Activated CD8-positive, alpha-beta memory T cell treated with anti-CD3 and anti-CD28 coated beads, Interleukin-2, amount 50 U/mL, for 24 hours (primary cell): Measurements from ENCODE around the gene PWWP2A.
A peak's percentile ranks its signal among the peaks of the same experiment; 100 is the strongest.
"Not testable (repeated sequence)": the region's sequence is repeated elsewhere in the genome, so short reads cannot be mapped to it uniquely, and the experiment has no call there.

ENCODE experiments used
- DNase-seq: peaks from one replicate; pipeline ENCODE4 v3.0.0-alpha.2; 2020; ENCODE audit errors: extremely low read depth

Gene PWWP2A, protein sequence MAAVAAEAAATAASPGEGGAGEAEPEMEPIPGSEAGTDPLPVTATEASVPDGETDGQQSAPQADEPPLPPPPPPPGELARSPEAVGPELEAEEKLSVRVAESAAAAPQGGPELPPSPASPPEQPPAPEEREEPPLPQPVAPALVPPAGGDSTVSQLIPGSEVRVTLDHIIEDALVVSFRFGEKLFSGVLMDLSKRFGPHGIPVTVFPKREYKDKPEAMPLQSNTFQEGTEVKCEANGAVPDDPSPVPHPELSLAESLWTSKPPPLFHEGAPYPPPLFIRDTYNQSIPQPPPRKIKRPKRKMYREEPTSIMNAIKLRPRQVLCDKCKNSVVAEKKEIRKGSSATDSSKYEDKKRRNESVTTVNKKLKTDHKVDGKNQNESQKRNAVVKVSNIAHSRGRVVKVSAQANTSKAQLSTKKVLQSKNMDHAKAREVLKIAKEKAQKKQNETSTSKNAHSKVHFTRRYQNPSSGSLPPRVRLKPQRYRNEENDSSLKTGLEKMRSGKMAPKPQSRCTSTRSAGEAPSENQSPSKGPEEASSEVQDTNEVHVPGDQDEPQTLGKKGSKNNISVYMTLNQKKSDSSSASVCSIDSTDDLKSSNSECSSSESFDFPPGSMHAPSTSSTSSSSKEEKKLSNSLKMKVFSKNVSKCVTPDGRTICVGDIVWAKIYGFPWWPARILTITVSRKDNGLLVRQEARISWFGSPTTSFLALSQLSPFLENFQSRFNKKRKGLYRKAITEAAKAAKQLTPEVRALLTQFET

DNA sequence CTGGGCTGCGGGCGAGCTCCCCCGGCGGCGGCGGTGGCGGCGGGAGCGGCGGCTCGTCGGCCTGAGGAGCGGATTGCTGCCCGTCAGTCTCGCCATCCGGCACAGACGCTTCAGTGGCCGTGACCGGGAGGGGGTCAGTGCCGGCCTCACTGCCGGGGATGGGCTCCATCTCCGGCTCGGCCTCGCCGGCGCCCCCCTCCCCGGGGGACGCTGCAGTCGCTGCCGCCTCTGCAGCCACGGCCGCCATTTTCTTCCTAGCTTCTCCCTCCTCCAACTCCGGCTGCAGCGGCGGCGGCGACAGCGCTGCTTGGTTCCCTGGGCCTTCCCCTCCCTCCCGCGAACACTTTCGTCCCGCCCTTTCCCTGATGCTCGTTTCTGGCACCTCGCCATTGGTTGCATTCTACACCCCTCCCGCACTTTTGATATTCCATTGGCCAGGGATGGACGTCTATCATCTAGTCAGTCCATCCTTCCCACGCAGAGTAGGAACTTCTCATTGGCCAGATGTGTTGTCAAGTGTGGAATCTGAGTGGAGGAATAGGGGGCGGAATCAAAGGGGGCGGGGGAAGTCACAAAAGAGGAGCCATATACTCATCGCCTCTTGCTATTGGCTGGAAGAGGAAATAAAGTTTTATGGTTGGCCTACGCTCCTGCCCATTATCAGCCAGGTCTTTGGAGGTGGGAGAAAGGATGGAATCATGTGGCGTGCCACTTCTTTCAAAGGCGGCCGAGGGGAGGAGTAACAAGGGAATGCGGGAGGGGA is at the start of gene PWWP2A:
TSS of gene PWWP2A (minus strand) at position 309 of the 763 bp plus-strand sequence. CDS start at position 247, 62 bp downstream.
- DNase-seq, result peak; percentile 96

DNA sequence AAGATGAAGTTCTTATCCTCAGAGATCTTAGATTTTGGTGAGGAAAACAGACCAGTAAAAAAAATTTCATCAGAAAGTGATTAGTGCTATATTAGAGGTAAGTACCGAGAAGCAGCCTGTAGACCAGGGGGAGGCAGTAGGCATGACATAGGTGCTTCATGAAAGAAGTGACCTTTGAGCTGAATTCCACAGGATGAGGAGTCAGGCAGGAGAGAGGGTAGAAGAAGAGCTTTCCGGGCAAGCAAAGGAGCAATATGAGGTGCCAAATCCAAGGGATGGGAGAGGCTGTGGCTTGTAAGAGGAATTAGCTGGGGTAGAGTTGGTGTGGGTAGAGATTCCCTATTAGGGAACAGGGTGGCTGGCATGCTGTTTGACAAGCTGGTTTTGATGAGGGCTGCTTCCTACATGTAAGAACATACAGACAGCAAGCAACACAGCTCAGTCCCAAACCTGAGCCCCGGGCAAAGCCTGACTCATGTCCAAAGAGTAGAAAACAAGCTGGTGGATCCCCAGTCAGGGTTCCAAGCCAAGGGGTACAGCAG is 48.4 kb upstream of the PWWP2A start:
- no peak for DNase-seq

DNA sequence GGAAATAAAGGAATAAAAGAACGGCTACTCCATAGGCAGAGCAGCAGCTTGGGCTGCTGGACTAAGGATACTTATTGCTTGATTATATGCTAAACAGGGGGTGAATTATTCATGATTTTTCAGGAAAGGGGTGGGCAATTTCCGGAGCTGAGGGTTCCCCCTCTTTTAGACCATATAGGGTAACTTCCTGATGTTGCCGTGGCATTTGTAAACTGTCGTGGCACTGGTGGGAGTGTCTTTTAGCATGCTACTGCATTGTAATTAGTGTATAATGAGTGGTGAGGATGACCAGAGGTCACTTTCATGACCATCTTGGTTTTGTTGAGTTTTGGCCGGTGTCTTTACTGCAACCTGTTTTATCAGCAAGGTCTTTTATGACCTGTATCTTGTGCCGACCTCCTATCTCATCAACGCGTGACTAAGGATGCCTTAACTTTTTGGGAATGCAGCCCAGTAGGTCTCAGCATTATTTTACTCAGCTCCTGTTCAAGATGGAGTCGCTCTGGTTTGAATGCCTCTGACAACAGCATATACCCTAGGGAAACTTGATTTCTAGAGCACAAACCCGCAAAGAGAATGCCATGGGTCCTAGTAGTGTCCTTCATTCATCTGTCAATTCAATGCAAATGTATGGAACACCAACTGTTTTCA is 47.8 kb upstream of the PWWP2A start:
- DNase-seq, result no peak

DNA sequence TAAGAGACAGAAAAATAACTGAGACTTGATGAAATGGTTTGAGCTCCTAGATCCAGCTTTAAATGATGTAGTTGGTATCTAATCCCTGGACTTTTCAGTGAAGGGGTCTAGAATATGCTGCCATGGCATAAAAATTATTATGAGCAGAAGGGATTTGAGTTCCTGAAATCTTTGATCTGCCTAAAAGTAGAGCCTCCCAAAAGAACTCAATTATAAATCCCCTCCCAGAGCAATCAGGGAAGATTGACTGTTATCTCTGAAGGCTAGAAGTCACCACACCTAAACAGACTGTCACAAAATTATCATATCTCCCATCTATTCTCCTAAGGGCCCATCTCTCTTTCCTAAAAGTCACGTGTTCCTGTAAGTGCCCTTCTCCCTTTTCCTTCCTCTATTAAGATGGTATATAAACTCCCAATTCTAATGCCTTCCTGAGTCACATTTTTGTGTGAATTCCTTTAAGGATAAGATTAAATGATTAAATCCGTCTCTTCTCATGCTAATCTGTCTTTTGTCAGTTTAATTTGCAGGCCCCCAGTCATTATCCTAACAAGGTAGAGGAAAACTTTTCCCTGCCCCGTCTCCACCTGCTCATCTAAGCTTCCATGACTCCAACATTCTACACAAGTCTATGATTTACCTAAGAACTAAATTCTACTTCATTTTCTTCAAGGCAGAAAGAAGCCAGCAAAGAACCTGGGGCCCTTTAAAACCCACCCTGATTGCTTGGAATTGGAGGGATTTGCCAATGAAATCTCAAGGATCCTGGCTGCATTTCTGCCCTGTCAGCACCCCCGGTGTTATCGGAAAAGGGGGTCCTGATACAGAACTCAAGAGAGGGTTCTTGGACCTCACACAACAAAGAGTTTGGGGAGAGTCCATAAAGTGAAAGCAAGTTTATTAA is 47.1 kb upstream of the PWWP2A start:
- no peak for DNase-seq

DNA sequence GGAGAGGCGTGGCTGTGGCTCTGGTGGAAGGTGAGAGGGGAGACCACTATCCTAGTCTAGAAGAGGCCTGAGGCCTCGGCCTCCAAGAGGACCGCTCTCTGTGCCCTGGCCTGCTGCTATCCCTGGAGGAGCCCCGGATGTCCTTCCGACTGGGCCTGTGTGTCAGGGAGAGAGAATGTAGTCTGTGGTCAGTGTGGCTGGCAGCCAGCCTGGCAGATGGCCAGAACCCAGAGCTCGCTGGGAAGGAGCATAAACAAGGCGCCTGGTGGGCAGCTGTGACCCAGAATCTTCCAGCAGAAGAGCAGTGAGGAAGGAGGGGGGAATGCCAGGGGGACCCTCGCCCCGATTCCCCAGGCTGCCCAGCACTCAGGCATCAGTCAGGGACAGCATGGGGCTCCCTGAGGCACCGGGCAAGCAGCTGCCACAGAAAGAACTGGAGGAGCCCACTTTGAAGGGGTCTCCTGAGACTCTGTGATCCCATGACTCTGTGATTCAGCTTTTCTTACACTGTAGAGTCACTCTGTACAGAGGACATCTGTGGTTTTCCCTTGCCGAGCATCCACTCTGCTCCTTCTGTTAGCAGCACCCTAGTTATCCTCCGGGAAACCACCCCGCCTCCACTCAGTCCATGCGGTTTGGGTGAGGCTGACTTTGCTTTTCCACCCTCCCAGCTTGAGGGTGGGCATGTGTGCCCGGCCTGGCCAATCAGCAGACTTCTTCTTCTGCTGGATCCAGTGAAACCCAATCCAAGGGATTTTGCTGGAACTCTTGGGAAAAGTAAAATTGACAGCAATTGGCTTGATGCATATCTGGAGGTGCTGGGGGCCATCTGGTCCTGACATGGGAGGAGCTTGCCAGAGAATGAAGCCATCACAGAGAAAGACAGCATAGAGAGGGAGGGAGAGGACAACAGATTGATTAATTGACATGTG is 46.2 kb upstream of the PWWP2A start:
- DNase-seq, result no peak

DNA sequence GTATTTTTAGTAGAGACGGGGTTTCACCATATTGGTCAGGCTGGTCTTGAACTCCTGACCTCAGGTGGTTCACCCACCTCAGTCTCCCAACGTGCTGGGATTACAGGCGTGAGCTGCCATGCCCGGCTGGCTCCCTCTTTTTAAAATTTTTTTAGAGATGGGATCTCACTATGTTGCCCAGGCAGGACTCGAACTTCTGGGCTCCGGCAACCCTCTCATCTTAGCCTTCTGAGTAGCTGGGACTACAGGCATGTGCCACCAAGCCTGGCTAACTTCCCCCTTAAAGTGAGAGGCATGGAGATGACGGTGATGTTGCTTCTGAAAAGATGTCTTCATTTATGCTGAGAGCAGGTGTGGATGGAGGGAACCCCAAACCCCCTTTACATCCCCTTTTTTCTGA is 43.7 kb upstream of the PWWP2A start:
- DNase-seq, result no peak

DNA sequence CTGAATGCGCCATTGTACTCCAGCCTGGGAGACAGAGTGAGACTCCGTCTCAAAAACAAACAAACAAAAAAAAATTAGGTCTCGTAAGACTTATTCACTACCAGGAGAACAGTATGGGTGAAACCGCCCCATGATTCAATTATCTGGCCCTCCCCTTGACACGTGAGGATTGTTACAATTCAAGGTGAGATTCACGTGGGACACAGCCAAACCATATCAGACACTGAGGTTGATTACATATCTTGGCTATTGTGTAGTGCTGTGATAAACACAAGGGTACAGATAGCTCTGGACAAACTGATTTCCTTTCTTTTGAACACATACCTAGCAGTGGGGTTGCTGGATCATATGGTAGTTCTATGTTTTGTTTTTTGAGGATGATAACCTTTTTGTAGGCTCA is 42.4 kb upstream of the PWWP2A start:
- DNase-seq, result no peak

DNA sequence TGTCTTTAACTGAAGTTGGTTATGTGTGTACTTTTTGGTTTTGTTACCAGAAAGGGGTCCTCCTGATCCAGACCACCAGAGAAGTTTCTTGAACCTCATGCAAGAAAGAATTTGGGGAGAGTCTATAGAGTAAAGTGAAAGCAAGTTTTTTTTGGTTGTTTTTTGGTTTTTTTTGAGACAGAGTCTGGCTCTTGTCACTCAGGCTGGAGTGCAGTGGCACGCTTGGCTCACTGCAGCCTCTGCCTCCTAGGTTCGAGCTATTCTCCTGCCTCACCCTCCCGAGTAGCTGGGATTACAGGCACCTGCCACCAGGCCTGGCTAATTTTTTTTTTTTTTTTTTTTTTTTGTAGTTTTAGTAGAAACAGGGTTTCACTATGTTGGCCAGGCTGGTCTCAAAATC is 41.6 kb upstream of the PWWP2A start:
- not testable (repeated sequence) for DNase-seq

DNA sequence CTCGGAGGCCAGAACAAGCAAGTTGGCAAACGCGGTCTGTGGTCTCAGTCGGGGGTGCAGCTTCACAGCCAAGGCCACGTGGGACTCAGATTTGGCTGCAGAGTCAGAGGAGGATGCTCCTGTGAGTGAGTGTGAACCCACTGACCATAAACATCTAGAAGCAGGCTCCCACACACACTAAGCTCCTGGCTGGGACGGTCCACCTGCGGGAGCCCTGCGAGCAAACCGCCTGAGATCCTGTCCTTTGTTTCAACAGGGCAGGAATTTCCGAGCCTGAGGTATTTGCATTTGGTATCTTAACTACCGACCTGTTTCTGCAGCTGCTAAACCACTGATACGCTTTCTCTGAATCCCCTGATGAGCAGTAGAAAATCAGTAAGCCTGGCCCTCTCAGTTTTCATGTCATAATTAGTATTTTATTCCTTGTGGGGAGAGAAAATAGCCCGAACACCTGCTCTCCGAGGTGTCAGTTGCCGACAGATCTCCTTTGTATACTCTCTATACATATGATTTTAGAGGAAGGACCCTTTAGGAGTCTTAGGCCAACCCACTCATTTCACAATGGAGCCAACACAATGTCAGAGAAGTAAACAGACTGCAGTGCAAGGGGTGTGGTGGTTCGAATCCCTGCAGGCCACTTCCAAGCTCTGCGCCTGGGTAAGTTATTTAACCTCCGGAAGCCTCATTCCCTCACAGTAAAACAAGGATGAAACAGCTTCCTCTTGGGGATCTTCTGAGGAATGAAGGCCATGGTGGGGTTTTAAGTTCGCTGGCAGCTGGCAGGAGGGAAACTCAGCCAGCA is 40.9 kb upstream of the PWWP2A start:
- no peak for DNase-seq

DNA sequence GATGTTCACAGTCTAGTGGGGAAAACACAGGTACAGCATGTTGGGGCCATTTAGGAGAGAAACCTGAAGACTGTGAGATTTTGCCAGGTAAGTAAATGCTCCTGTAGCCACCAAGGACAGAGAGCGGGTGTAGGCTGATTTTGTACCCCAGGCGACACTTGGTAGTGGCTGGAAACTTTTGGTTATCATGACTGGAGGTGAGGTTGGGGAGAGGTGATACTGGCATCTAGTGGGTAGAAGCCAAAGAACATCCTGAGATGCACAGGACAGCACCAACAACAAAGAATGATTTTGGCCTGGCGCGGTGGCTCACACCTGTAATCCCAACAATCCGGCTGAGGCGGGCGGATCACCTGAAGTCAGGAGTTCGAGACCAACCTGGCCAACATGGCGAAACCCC is 38.8 kb upstream of the PWWP2A start:
- no peak for DNase-seq

DNA sequence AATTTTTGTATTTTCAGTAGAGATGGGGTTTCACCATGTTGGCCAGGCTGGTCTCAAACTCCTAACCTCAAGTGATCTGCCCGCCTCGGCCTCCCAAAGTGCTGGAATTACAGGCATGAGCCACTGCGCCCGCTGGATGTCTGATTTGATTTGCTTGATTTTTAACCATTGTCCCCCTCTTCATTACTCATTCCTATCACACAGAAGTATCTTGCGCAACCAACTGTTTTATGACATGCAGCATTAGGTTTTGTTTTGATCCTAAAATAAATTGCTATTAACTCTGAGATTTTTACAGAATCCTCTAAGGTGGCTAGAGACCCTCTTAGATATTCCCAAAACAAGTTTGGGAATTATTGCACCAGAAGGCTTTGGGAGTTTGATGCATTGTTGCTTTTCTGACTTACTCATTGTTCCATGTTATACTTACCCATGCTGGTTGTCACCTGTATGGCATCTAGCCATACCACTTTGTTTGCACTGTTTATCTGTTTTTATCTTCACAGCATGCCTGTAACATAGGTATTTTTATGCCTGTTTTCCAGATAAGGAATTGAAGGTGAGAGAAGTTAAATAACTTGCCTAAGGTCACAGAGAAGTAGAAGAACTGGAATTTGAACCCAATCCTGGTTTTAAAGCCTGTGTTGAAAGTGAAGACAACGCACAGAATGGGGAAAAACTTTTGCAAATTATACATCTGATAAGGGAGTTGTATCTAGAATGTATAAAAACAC is 35.9 kb upstream of the PWWP2A start:
- DNase-seq, result no peak

DNA sequence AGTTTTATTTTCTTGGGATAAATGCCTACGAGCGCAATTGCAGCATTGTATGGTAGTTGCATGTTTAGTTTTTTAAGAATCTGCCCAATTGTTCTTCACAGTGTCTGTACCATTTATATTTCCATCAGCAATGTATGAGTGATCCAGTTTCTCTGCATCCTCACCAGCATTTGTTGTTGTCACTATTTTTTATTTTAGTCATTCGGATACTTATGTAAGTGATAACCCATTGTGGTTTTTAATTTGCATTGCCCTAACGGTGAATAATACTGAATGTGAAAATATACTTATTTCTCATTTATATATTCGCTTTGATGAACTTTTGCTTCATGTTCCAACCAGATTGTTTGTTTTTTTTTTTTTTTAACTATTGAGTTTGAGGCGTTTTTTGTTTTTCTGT is 33.7 kb upstream of the PWWP2A start:
- no peak for DNase-seq

DNA sequence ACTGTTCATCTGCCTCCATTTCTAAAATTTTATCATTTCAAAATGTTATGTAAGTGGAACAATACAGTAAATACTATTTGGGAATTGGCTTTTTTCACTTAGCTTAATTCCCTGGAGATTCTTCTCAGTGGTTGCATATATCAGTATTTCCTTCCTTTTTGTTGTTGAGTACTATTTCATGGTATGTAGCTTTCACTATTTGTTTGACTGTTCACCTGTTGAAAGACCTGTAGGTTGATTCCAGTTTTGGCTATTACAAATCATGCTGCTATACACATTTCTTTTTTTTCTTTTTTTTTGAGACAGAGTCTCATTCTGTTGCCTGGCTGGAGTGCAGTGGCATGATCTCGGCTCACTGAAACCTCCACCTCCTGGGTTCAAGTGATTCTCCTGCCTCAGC is 33.0 kb upstream of the PWWP2A start:
- DNase-seq, result no peak

DNA sequence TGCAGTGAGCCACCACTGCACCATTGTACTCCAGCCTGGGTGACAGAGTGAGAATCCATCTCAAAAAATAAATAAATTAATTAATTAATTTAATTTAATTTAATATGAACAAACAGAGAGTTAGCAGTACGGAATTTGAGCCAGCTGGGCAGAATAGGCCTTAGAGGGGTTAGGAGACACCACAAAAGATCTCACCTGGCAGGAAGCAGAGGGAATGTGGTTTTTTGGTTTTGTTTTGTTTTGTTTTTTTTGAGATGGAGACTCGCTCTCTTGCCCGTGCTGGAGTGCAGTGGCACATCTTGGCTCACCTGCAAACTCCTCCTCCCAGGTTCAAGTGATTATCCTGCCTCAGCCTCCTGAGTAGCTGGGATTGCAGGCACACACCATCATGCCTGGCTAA is 31.8 kb upstream of the PWWP2A start:
- no peak for DNase-seq

DNA sequence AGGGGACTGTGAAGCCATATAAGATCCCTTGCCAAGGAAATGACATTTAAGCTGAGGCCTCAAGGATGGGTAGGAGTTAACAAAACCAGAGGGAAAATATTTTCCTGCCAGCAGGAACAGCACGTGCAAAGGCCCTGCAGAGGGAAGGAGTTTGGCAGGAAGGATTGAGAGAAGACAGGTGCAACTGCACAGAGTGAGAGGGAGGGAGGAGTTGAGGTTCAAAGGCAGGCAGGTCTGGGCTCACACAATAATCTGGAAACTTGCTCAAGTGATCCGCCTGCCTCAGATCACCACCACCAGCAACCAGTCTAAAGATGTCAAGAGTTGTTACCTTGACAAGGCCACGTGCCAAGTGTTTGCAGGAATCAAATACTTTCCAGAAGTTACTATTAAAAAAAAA is 31.1 kb upstream of the PWWP2A start:
- no peak for DNase-seq

DNA sequence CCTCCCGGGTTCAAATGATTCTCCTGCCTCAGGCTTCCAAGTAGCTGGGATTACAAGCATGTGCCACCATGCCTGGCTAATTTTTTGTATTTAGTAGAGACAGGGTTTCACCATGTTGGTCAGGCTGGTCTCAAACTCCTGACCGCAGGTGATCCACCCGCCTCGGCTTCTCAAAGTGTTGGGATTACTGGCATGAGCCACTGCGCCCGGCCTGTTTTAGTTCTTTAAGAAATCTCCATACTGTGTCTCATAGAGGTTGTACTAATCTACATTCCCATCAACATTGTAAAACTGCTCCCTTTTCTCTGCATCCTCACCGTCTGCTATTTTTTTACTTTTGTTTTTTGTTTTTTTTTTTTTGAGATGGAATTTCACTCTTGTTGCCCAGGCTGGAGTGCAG is 25.2 kb upstream of the PWWP2A start:
- not testable (repeated sequence) for DNase-seq

DNA sequence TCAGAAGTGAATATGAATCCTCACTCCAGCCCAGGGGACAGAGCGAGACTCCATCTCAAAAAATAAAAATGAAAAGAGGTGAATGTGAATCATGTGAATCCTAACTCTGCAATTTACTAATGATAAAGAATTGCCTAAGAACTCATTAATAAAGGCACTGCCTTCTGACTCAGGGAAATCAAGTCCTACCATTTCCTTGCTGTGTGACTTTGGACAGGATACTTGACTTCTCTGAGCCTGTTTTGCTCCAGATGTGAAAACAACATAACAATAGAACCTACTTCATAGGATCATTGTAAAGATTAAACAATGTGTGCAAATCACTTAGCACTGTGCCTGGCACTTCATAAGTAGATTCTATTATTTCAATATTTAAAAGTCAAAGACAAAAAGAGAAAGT is 15.1 kb upstream of the PWWP2A start:
- DNase-seq, result no peak

DNA sequence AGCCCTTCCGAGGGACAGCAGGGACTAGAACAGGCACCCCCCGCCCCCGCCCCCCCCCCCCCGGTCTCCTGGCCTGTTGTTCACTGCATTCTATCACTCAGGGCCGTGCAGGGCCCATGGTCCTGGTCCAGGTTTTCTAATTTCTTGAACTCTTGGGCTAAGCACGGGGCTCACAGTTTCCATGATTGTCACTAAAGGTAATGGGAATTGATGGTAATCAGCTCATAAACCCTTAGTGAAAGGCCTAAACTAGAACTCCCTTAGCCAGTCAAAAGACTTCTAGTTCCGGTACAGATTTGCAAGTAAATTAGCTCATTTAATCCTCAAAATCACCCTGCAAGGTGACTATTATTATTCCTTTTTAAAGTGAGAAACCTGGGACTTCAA is 14.7 kb upstream of the PWWP2A start:
- no peak for DNase-seq
